HG02623 (cell line): ENCODE data around the gene BMP8A.
"Not testable (repeated sequence)": the region's sequence is repeated elsewhere in the genome, so short reads cannot be mapped to it uniquely, and the experiment has no call there.

ENCODE experiments used
- ATAC-seq: cut with Tn5 transposase; IDR thresholded peaks from one replicate; pipeline ENCODE4 v1.9.1; 2021; ENCODE audit warnings: moderate library complexity; ENCODE audit not compliant: unreplicated experiment

The BMP8A gene

DNA sequence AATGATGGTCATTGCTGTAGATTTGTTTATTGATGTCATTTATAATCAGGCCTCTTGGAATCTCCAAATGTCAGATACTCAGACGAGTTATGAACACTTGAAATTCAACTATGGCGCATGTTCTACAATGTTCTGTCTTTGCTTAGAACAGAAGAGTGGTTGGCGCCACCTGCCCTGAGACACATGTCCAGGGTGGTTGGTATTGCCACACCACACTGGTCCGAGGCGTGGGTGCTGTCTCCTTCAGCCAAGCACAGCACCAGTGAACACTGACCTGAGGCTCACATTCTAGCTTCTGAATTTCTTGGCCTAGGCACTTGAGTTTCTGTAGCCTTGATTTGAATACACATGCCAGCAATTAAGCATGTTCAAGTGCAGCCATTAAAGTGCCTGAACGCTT, 10.1 kb upstream of the BMP8A start:
- no peak for ATAC-seq

- no peak for ATAC-seq
Measured at GRCh38 chr1:39483276-39483675, 8.2 kb upstream of the BMP8A start.

- ATAC-seq: no peak
Measured at GRCh38 chr1:39484564-39484963, 6.9 kb upstream of the BMP8A start.

DNA sequence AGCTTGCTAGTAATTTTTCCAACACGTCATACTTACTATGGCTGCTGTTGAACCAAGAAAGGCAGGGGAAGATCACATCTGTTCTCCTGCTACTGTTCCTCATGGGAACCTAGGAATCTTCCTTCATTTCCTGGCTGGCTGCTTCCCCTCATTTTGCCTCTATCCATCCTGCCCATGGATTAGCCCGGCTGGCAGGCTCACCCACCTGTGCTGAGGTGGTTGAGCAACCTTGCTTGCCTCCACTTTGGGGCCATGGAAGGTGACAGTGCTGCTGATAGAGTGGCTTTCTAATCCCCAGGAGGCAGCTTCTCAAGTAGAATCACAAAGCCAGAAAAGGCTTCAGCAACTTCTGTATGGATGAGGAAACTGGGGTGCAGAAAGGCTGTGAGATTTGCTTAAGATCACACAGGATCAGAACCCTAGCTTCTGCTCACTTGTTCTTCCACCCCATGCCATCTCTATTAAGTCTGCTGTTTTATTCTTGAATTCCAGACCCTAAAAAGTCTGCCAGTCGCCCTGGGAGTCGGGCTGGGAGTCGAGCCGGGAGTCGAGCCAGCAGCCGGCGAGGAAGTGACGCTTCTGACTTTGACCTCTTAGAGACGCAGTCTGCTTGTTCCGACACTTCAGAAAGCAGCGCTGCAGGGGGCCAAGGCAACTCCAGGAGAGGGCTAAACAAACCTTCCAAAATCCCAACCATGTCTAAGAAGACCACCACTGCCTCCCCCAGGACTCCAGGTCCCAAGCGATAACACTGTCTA, 6.2 kb upstream of the BMP8A start:
- ATAC-seq: no peak

GRCh38 chr1:39488012-39488545, 3.4 kb upstream of the BMP8A start:
- no peak for ATAC-seq

DNA sequence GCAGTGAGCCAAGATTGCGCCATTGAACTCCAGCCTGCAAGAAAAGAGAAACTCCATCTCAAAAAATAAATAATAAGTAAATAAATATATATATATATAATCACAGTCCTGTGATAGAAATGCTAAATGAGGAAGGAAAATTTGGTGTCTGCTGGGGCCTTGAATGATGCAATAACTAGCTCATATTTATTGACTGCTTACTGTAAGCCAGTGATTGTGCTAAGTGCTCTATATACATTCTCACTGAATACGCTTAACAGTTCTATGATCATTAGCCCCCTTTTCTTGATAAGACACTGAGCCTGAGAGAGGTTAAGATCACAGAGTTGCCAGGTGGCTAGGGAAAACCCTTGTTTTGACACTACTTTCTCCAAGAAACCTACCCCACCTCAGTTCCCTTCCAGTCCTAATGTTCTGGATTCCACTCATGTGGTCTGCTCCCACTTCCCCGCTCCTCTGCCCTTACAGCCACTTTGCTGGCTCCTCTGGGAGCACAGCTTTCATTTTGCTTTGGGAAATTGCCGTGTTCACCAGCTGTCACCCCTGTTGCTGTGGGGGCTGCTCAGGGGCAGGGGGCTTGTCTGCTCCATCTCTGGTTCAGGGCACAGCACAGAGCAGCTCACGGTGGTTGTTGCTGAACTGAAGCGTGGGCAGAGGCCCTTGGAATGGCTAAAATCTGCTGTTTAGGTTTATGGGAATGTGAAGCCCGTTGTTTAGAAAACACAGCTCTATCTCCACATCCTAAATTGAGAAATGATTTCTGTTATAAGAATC, 2.5 kb upstream of the BMP8A start:
- no peak for ATAC-seq

- no peak for ATAC-seq
Measured at GRCh38 chr1:39489567-39490239, 1.7 kb upstream of the BMP8A start.

- no peak for ATAC-seq
Measured at GRCh38 chr1:39490596-39491145, 765 bp upstream of the BMP8A start.

GRCh38 chr1:39492118-39493042, 944 bp downstream of the BMP8A start:
- ATAC-seq: not testable (repeated sequence)

- not testable (repeated sequence) for ATAC-seq
Measured at GRCh38 chr1:39493043-39493810, 1.8 kb downstream of the BMP8A start.

DNA sequence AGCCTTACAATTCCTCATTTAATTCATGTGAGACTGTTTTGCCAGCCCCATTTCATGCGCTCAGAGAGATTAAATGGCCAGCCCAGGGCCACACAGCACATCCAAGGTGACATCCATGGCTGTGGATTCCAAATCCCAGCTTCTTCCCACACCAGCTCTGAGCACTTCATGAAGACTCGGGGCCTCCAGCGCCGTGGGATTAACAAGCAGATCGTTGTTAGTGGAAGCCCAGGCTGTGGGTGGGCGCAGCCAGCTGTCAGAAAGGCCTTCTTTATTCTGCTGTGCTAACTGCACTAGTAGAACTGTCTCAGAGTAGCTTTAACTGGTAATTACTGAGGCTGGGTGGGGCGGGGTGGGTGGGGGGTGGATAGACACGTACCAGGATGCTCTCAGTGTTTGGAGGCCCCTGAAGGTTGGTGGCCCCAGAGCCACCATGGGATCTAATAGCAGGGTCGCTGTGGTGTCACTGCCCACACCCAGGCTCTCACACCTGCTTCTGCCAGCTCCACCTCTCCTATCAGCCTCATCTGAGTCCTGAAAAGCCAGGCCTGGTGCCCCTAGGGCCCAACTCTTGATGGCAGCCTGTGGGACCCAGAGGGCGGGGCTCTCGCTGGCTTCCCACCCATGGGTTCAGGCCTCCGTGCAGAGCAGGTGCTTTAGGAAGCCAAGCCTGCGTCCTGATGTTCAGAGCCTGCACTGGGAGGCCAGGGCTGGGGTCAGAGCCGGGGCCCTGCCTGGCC, 3.4 kb downstream of the BMP8A start:
- no peak for ATAC-seq

GRCh38 chr1:39496520-39496919, 5.1 kb downstream of the BMP8A start:
- ATAC-seq: not testable (repeated sequence)

DNA sequence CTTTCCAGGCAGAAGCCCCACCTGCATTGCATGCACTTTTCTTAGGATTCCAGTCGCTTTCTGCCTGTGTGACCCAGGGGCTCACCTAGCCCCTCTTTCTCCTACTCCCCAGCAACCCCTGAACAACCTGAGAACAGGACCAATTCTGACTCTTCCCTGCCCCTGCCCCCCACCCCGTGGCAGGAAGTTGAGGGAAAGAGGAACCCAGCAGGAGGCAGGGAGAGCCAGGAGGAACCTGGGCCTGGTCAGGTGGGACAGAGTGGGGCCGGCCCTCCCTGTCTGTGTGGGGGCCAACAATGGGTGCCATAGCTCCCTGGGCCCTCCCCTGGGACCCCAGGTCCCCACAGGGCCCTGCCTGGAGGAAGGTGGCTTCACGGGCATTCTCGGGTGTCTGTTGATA, 6.1 kb downstream of the BMP8A start:
- ATAC-seq: no peak

- ATAC-seq: not testable (repeated sequence)
Measured at GRCh38 chr1:39498096-39498710, 6.8 kb downstream of the BMP8A start.

GRCh38 chr1:39498821-39499220, 7.4 kb downstream of the BMP8A start:
- not testable (repeated sequence) for ATAC-seq

GRCh38 chr1:39499668-39500067, 8.2 kb downstream of the BMP8A start:
- ATAC-seq: no peak

DNA sequence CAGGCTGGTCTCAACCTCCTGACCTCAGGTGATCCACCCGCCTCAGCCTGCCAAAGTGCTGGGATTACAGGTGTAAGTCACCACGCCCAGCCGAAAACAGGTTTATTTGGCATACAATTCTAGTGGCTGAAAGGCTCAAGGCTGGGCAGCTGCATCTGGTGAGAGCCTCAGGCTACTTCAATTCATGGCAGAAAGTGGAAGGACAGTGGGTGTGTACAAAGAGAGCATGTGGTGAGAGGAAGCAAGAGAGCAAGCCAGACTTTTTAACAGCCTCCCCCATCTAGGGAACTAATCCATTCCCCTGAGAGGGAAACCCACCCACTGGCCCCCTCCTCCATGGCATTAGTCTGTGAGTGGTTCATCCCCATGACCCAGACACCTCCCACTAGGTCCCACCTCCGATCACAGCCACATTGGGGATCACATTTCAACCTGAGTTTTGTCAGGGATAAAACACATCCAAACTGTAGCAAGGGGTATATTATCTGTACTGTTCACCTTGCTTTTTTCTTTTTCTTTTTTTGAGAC, 9.5 kb downstream of the BMP8A start:
- ATAC-seq: no peak

DNA sequence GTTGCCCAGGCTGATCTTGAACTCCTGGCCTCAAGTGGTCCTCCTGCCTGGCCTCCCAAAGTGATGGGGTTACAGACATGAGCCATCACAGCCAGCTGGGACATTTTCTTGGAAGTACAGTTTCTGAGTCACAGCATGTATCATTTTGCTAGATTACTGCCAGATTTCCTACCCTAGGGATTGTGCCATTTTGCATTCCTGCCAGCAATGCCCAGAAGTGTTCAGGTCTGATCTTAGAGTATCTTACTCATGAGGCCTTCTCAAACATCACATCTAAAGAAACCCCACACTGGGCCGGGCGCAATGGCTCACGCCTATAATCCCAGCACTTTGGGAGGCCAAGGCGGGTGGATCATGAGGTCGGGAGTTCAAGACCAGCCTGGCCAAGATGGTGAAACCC, 10.2 kb downstream of the BMP8A start:
- no peak for ATAC-seq
